K562 (cell line): ENCODE measurements around the gene LHFPL5. TPM values are rescaled to one million over a fixed set of nuclear protein-coding genes. Genes with fewer than 3 reads are reported as not detected.

Source experiments
- MGA ChIP-seq: fragments of 450-650 bp; IDR thresholded peaks from 2 replicates; pipeline ENCODE4 v1.6.1; 2016; ENCODE audit warnings: mild to moderate bottlenecking, moderate library complexity
- NCOA4 ChIP-seq: fragments of 450-650 bp; IDR thresholded peaks from 2 replicates; pipeline ENCODE4 v1.6.1; 2018; ENCODE audit warnings: mild to moderate bottlenecking; ENCODE audit not compliant: partially characterized antibody
- PHF21A ChIP-seq: fragments of 450-650 bp; IDR thresholded peaks from 2 replicates; pipeline ENCODE4 v1.6.1; 2017; ENCODE audit warnings: low read depth, borderline replicate concordance
- ZNF407 ChIP-seq: fragments of 450-650 bp; IDR thresholded peaks from 2 replicates; pipeline ENCODE4 v1.6.1; 2016; ENCODE audit warnings: low read depth
- polyA plus RNA-seq, 8 experiments: library from polyadenylated mRNA; depleted of rRNA in 4 of 8; stranded (reverse) in 5 of 8; unstranded in 3 of 8; fragments of >200 nt; fragmentation: Nextera tagmentation in 2 of 8; fragmentation: Illumina TruSeq in 1 of 8; extraction: Ambion mirVana in 2 of 8; extraction: Trizol in 1 of 8; gene quantifications; 2 replicates each; pipeline versions ENCODE4 v1.2.1 to v1.2.3, GENCODE V29; 2011 to 2014; ENCODE audit warnings: inconsistent platforms in 1 of 8, missing spikeins in 1 of 8
- total RNA-seq, 7 experiments: library from RNA; depleted of rRNA in 6 of 7; stranded (reverse); fragments of >200 nt in 6 of 7; fragmentation: Illumina TruSeq in 2 of 7; extraction: Trizol in 2 of 7; gene quantifications; 2 replicates each; pipeline versions ENCODE4 v1.2.1 to v1.2.3, GENCODE V29; 2011 to 2021; ENCODE audit warnings: low replicate concordance in 1 of 7

Gene LHFPL5
- total and polyA plus RNA-seq, 9 of the 15 experiments (the other 6 are each of a cell fraction or from before 2014, with no cell fraction given): not detected

GRCh38 chr6:35782424-35782823 is 22.7 kb upstream of the LHFPL5 start (continued):
- TF ChIP-seq MGA: no peak
- TF ChIP-seq NCOA4: no peak
- no peak for TF ChIP-seq PHF21A
- no peak for TF ChIP-seq ZNF407
